ENCODE measurements around the gene TNFRSF1B.
"Not testable (repeated sequence)": the region's sequence is repeated elsewhere in the genome, so short reads cannot be mapped to it uniquely, and the experiment has no call there.

Gene TNFRSF1B

GRCh38 chr1:12208764-12209494, 42.1 kb downstream of the TNFRSF1B start:
- FAIRE-seq = peak; percentile 94
- peak; percentile 80 for DNase-seq (ENCODE audit: insufficient read length, low spot score)

DNA sequence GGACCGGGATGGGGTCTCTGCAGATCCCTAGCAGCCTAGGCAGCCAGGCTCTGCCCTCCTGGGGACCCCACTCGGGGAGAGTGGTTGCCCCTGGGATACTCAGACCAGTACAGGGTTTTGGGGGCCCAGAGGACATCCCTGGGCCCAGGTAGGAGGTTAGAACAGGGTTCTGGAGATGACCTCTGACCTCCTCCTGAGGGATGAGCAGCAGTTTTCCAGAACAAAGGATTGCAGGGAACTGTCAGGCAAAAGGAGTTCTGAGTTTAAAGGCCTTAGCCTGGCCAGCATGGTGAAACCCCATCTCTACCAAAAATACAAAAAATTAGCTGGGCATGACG, 42.7 kb downstream of the TNFRSF1B start:
- no peak for FAIRE-seq

GRCh38 chr1:12215118-12215961, 48.5 kb downstream of the TNFRSF1B start:
- DNase-seq (ENCODE audit: insufficient read length, low spot score) (no peak), FAIRE-seq (no peak)

More for the DNA sequence above, 42.7 kb downstream of the TNFRSF1B start:
- DNase-seq (ENCODE audit: insufficient read length, low spot score) = no peak

GRCh38 chr1:12219800-12220199, 53.0 kb downstream of the TNFRSF1B start:
- DNase-seq (ENCODE audit: insufficient read length, low spot score) (no peak), FAIRE-seq (no peak)

DNA sequence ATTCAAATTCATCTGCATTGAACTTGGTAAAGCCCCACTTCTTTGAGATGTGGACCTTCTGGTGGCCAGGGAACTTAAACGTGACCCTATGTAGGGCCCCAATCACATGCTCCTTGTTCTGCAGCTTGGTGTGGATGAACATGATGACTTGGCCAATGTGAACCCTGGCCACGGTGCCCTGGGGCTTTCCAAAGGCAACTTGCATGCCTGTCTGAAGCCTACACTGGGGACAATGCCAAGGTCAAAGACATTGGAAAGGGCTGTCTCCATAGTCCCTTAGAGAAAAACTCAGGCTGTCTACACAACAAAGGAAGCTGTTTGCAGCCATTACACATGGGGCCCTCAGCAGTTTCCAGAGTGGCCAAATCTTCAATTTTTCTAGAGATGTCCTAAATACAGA, 54.1 kb downstream of the TNFRSF1B start:
- FAIRE-seq (no peak), DNase-seq (ENCODE audit: insufficient read length, low spot score) (no peak)

DNA sequence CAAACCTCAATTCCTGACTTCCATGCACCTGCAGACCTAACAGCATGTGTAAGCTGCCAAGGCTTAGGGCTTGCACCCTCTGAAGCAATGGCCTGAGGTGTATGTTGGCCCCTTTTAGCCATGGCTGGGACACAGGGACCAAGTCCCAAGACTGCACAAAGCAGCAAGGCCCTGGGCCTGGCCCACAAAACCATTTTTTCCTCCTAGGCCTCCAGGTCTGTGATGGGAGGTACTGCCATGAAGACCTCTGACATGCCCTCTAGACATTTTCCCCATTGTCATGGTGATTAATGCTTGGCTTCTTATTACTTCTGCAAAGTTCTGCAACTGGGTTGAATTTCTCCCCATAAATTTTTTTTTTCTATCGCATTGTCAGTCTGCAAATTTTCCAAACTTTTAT, 55.9 kb downstream of the TNFRSF1B start:
- FAIRE-seq; DNase-seq (ENCODE audit: insufficient read length, low spot score): not testable (repeated sequence)

GRCh38 chr1:12224092-12224491, 57.3 kb downstream of the TNFRSF1B start:
- DNase-seq (ENCODE audit: insufficient read length, low spot score); FAIRE-seq: not testable (repeated sequence)

DNA sequence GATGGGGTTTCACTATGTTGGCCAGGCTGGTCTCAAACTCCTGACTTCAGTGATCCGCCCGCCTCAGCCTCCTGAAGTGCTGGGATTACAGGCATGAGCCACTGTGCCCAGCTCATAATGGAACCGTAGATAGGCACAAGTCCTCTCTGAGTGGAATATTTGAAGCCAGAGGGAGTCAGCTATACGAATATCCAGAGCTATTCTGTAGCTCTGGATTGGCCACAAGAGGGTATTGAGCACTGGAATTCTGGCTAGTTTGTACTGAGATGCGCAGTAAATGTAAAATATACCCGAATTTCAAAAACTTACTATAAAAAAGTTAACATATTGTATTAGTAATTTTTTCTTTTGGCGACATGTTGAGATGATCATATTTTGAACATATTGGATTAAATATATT, 62.2 kb downstream of the TNFRSF1B start:
- DNase-seq (ENCODE audit: insufficient read length, low spot score) (no peak), FAIRE-seq (no peak)

GRCh38 chr1:12229386-12229834, 62.6 kb downstream of the TNFRSF1B start:
- DNase-seq (ENCODE audit: insufficient read length, low spot score) (no peak), FAIRE-seq (no peak)

DNA sequence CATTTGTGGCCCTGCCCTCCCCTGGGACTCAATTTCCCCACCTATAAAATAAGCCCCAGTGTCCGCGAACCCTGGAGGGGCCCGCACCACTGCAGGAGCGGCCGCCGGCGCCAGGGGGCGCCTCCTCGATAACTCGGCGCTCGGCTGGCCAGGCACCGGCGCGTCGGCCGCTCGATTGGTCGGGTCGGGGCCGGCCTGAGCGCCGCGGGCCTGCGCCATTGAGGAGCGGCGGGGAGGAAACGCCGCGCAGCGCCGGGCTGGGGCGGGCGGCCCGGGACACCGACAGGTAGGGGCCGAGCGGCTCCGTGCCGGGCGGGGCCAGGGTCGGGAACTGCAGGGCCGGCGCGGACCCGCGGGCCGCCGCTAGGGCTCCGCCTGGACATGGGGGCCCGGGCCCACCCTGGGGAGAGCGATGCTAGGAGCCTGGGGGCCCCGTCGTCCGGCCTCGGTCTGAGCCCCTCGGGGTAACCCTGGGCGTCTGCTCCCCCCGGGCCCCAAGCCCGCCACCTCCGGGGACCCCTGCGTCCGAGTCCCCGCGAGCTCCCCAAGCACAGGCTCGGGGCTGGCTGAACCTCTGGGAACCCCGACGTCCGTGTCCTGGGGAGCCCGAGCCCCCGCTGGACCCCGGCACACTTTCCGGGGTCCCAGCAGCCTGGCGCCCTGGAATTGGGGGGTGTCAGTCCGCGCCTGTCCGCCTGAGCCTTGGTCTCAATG, 63.2 kb downstream of the TNFRSF1B start, which contains the start of gene VPS13D:
Gene VPS13D (plus strand): TSS at position 196 of the 714 bp plus-strand sequence. CDS start 4,237 bp downstream, outside the sequence.
- DNase-seq (ENCODE audit: insufficient read length, low spot score) (peak; percentile 92), FAIRE-seq (no peak)

DNA sequence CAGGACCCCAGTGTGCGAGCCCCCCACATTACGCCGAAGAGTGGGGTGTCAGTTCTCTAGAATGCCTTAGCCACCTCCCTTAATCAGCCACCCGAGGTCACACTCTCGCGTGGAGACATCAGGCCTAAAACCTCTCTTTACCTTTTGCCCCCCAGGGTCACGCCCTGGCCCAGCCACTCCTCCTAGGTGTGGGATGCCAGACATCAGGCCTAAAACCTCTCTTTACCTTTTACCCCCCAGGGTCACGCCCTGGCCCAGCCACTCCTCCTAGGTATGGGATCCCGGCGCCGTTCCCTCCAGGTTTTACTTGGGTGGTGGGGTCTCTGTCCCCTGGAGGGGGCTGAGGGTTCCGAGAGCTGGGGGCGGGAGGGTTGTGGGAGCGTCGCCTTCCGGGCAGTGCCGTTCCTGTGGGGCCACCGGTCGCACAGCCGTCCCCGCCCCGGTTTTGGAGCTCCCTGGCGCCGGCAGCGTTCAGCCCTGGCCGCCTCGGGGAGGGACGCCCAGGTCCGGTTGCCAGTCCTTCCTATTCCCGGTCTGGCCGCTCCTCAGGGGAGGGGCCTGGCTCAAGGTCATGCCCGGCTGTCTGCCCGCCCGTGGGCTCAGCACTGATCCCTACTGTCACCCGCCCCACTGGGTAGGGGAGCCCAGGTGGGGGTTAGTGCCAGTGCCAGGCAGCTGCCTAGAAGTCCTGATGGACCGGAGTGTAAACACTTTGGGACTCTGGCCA, 63.9 kb downstream of the TNFRSF1B start:
- no peak for FAIRE-seq
- DNase-seq (ENCODE audit: insufficient read length, low spot score) = no peak

DNA sequence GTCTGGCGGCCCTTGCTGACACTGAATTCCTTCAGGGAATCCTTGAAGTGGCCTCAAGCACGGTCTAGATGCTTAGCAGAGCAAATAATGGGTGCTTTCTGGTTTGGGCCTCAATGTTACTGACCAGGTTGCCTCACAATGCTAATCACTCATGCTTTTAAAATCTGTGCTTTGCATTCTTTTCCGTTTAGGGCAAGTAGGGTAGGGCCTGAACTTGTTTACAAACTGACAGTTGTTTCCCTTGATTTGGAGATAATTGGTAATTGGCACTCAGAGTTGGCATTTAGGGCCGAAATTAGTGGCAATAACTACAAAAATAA, 64.4 kb downstream of the TNFRSF1B start:
- no peak for FAIRE-seq
- no peak for DNase-seq (ENCODE audit: insufficient read length, low spot score)

- no peak for FAIRE-seq
- DNase-seq (ENCODE audit: insufficient read length, low spot score) = no peak
Observed at GRCh38 chr1:12232221-12232620, 65.4 kb downstream of the TNFRSF1B start.

DNA sequence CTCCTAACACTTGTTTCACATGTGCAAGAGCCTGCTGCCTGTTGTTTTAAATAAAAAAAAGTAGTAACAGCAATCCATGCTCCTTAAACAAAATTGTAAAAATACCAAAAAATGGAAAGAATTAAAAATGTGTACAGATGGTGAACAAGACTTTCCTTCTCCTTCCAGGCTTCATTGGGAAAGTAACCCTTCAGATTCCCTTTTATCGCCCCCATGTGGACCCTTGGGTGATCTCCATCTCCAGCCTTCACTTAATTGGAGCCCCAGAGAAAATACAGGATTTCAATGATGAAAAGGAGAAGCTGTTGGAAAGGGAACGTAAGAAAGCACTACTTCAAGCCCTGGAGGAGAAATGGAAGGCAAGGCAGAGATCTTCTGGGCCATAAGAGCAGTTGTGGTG, 77.3 kb downstream of the TNFRSF1B start:
- no peak for DNase-seq (ENCODE audit: insufficient read length, low spot score)
- peak; percentile 18 for FAIRE-seq

- FAIRE-seq = no peak
- no peak for DNase-seq (ENCODE audit: insufficient read length, low spot score)
Observed at GRCh38 chr1:12244585-12244984, 77.8 kb downstream of the TNFRSF1B start.

DNA sequence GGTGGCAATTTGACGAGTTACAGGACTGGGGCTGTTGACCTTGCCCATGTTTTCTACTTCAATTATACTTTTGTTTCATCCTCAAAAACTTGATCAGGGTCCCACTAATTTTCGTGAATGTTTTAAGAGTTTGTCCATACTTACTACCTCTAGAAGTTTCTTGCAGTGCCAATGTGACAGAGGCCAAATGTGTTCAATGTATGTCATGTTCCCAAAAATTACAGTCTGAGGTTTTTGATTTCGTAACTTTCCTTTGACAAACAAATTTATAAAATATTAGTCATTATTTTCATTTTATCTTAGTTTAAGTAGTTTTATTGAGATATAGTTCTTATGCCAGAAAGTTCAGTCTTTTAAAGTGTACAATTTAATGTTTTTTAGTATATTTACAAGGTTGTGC, 78.3 kb downstream of the TNFRSF1B start:
- DNase-seq (ENCODE audit: insufficient read length, low spot score) (no peak), FAIRE-seq (no peak)

DNA sequence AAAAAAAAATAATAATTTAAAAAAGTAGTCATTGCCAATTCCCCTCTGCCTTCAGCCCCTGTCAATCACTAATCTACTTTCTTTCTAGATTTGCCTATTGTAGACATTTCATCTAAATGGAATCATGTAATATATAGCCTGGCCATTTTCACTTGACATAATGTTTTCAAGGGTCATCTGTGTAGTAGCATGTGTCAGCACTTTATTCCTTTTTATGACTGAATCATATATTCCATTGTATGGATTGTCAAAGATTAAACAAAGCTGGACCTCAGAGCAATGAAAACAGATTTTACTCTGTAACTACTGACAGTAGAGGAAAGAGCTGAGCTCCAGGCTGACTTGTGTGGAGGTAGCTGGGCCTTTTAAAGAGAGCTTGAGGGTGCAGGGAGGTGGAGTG, 78.9 kb downstream of the TNFRSF1B start:
- no peak for FAIRE-seq
- no peak for DNase-seq (ENCODE audit: insufficient read length, low spot score)

DNA sequence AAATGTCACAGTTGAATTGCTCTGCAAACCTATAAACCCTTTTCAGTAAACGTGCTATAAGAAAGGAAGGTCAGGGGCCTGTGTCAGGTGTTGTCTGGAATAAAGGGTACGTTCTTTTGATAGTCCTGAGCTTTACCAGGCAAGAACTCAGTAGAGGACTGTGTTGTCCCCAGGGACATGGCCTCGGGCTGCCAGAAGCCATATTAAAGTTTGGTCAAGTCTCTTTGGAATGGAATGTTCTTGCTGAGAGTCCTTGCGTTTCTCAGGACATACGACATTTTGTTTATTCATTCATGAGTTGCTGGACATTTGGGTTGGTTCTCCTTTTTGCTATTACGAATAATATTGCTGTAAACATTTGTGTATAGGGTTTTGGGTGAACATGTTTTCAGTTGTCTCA, 79.8 kb downstream of the TNFRSF1B start:
- no peak for FAIRE-seq
- DNase-seq (ENCODE audit: insufficient read length, low spot score) = no peak

GRCh38 chr1:12249181-12249580, 82.4 kb downstream of the TNFRSF1B start:
- no peak for DNase-seq (ENCODE audit: insufficient read length, low spot score)
- no peak for FAIRE-seq

DNA sequence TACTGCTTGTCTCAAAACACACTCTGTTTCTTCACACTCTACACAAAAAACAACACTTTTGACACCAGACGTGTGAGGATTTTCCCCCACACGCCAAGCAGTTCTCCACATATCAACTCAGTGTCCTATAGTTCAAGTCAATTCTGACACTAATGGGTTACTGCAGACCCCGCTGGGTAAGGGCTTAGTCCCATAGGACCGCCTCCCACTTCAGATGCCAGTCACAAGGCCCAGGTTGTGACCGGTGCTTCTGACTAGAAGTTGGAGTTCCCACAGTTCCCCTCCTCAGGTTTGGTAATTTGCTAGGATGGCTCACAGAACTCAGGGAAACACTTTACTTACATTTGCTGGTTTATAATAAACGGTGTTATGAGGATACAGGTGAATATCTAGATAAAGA, 83.0 kb downstream of the TNFRSF1B start:
- DNase-seq (ENCODE audit: insufficient read length, low spot score) = no peak
- FAIRE-seq = no peak

GRCh38 chr1:12251442-12251841, 84.7 kb downstream of the TNFRSF1B start:
- FAIRE-seq (no peak), DNase-seq (ENCODE audit: insufficient read length, low spot score) (no peak)

Data from GM19239 (cell line).